Cerebellar nuclear complex (tissue), 1 donor: Measurements from ENCODE around the gene ARHGEF25.

Source experiments
- DNase-seq, 2 experiments: peaks; one replicate each; lab custom pipeline; 2025; lab: John Stamatoyannopoulos, UW

ARHGEF25 gene

GRCh38 chr12:57621497-57622292 is 10.5 kb downstream of the ARHGEF25 start:
- DNase-seq, result no peak

GRCh38 chr12:57622293-57623245 is 11.3 kb downstream of the ARHGEF25 start:
- DNase-seq, result no peak

- no peak for DNase-seq
These were observed 12.2 kb downstream of the ARHGEF25 start for GRCh38 chr12:57623385-57623784.

GRCh38 chr12:57623811-57624390 is 12.7 kb downstream of the ARHGEF25 start:
- DNase-seq, result no peak

GRCh38 chr12:57624441-57625220 is 13.4 kb downstream of the ARHGEF25 start:
- no peak for DNase-seq

- DNase-seq, result no peak
These were observed 14.2 kb downstream of the ARHGEF25 start for GRCh38 chr12:57625261-57626032.

- DNase-seq, result no peak
These were observed 15.1 kb downstream of the ARHGEF25 start for GRCh38 chr12:57626111-57626920.

GRCh38 chr12:57626921-57627445 is 15.7 kb downstream of the ARHGEF25 start:
- no peak for DNase-seq

- DNase-seq, result no peak
These were observed 16.5 kb downstream of the ARHGEF25 start for GRCh38 chr12:57627501-57628279.

GRCh38 chr12:57628280-57629191 is 17.3 kb downstream of the ARHGEF25 start:
- no peak for DNase-seq

GRCh38 chr12:57629897-57630471 is 18.7 kb downstream of the ARHGEF25 start:
- no peak for DNase-seq

GRCh38 chr12:57630891-57631433 is 19.7 kb downstream of the ARHGEF25 start:
- no peak for DNase-seq

GRCh38 chr12:57631566-57632072 is 20.4 kb downstream of the ARHGEF25 start:
- no peak for DNase-seq

- no peak for DNase-seq
These were observed 21.1 kb downstream of the ARHGEF25 start for GRCh38 chr12:57632073-57632957.

GRCh38 chr12:57632958-57633840 is 22.0 kb downstream of the ARHGEF25 start, which contains the start of gene B4GALNT1:
Gene B4GALNT1, minus strand, starts transcription at chr12:57633201. Its CDS starts 1,069 bp downstream, at chr12:57632132.
- peak in 1 of 2 experiments; percentile 59 for DNase-seq
